ENCODE results near the gene ZNF804A.
"Not testable (repeated sequence)": the region's sequence is repeated elsewhere in the genome, so short reads cannot be mapped to it uniquely, and the experiment has no call there.

ZNF804A gene

DNA sequence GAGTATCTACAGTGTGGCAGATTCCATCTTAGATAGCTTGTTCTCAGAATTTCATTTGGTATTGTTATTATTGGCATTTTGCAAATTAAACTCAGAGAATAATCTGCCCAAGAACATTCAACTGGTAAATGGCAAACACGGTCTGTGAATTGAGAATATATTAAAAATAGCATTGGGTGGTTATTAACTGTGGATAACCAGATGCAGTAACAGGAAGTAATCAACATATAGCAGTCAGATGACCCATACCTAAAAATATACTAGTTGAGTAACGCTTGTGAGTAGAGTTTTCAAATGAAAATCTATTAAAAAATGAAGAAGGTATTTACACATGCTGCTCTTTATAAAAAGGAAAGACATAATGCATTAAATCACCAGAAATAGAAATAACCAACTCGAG lies 129.5 kb downstream of the ZNF804A start:
- DNase-seq (ENCODE audit: low spot score), result no peak

DNA sequence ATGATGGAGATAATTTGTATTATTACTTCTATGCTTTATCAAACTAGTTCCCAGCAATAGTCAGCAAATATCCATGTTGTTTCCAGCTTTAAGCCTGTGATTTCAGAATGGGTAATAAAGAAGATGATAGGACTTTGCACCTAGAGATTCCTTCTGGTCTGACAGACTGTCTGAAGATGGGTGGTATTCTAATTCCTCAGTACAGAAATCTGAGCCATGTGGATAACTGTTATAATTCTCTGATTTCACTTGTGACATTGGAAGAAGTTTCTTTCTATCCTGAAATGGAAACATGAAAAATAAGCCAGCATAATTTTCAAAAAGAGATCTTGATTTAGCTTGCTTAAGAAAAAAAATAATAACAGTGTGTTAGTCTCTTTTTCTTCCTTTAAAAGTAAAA lies 130.1 kb downstream of the ZNF804A start:
- no peak for DNase-seq (ENCODE audit: low spot score)

DNA sequence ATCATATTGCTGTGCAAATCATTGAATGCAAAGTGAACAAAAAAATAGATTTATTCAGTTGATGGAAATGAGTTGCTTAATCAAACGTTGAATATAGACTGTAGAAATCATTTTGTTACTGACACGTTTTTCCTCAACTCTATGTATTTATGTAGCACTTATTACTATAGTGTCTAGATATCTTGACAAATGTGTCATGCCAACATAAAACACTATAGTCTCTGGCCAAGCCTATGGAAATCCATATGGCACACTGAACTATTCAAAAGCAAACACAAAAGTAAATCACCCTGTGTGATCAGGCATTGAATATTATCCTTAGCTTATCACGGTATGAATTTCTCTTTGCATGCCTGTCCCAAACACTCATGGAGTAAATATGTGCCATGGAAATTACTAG lies 131.3 kb downstream of the ZNF804A start:
- no peak for DNase-seq (ENCODE audit: low spot score)

DNA sequence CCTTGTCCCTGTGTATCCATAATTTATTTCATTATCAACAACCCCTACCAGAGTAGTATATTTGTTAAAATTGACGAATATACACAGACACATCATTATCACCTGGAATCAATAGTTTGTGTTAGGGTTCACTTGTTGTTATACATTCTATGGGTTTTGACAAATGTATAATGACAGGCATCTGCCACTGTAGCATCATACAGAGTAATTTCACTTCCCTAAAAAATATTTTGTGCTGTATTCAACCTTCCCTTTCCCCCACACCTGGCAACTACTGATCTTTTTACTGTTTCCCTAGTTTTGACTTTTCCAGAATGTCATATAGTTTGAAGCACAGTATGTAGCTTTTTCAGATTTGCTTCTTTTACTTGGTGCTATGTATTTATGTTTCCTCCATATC lies 132.0 kb downstream of the ZNF804A start:
- DNase-seq (ENCODE audit: low spot score), result no peak

DNA sequence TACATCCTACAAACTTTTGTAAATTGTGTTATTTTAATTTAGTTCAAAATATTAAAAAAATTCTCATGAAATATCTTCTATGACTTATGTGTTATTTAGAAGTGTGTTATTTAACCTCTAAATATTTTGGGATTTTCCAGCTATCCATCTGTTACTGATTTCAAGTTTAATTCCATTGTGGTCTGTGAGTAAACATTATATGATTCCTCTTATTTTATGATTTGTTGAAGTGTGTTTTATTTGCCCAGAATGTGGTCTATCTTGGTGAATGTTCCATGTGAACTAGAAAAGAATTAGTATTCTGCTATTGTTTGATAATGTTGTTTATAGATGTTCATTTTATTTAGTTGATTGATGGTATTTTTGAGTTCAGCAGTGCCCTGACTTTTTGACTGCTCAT lies 136.0 kb downstream of the ZNF804A start:
- DNase-seq (ENCODE audit: low spot score), result no peak

DNA sequence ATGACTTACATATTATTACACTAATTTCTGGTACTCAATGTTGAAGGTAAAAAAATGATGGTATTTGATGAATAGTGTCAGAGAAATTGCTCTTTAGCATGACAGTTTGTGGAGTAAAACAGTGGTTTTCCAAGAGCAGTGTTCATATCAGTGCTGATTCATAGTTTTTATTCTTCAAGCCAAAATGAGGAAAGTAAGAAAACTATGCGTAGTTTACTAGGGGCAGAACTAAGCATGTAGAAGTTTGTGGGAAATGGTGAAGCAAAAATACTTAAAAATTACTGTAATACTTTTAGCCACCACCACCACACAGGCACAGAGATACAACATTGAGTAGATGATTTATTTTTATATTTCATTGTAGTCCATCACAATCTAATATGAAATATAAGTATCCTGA lies 137.3 kb downstream of the ZNF804A start:
- DNase-seq (ENCODE audit: low spot score), result no peak

DNA sequence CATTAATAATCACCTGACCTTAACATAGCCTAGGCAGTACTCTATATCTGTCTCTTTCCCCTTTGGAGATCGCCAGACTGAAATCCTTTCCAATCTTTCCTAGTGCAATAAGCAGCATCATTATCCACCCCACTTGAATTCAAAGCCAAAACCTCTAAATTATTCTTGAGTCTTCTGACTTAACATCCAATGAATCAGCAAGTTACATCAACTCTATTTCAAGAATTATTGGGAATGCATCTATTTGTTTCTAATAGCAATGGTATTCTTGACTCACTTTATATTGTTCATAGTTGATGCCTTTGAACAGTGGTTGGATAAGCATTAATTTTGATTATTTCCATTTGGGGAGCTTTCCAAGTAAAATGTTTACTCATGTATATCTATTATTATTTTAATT lies 144.8 kb downstream of the ZNF804A start:
- no peak for DNase-seq (ENCODE audit: low spot score)

DNA sequence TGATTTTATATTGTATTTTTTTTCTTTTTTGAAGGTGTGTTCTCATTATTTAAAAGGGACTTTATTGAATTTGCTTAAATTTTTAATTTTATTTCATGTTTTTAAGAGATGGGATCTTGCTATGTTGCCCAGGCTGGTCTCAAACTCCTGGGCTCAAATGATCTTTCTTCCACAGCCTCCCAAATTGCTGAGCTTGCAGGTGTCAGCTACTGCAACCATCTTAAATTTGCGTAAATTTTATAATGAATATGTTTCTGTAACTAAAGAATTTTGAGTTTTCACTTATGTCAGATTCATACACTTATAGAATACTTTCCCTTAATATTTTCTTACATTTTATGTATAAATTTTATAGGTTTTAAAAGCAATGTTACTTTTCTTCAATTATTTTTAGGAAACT lies 157.8 kb downstream of the ZNF804A start:
- no peak for DNase-seq (ENCODE audit: low spot score)

DNA sequence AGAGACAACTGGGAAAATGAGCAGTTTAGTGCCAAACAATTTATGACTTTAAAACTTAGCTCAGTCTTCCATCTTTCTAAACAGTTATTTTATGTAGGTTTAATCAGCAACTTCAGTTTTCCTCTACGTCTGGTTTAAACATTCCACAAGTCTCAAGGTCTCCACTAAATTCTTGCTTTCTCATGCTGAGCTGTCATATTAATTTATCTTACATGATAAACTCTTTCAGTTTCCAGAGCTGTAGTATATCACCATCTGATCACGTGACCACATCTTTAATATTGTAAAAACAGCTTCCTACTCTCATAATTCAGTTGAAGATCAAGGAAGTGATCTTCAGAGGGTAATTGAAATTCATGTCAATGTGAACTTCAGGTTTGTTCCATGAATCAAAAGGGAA lies 158.6 kb downstream of the ZNF804A start:
- DNase-seq (ENCODE audit: low spot score), result no peak

DNA sequence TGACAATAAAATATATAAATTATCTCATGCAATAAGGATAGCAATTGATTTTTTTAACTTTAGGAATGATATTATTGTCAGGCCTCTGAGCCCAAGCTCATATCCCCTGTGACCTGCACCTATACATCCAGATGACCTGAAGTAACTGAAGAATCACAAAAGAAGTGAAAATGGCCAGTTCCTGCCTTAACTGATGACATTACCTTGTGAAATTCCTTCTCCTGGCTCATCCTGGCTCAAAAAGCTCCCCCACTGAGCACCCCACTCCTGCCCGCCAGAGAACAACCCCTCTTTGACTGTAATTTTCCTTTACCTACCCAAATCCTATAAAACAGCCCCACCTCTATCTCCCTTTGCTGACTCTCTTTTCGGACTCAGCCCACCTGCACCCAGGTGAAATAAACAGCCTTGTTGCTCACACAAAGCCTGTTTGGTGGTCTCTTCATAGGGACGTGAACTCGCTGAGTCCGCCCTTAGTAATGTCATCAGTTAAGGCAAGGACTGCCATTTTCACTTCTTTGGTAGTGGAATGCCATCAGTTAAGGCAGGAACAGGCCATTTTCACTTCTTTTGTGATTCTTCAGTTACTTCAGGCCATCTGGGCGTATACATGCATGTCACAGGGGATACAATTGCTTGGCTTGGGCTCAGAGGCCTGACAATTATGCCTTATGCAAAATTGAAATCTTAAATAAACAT lies 161.4 kb downstream of the ZNF804A start:
- not testable (repeated sequence) for DNase-seq (ENCODE audit: low spot score)

DNA sequence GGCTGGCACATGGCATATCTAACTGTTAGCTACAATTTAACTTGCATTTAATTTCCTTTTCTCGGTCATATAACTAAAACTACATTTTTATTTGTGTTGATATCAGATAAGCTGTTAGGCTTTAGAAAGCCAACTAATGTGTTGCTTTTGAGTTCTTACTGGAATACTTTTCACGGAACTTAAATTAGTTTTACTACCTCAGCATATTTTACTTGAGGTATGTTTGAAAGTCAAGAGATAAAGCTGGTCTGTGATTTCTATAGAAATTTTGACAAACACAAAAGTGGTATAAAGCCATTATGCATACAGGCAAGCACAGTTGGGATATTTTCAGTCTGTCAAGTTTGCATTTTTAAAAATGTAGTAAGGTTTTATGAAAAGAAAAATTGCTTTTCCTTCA lies 162.6 kb downstream of the ZNF804A start:
- DNase-seq (ENCODE audit: low spot score), result no peak

DNA sequence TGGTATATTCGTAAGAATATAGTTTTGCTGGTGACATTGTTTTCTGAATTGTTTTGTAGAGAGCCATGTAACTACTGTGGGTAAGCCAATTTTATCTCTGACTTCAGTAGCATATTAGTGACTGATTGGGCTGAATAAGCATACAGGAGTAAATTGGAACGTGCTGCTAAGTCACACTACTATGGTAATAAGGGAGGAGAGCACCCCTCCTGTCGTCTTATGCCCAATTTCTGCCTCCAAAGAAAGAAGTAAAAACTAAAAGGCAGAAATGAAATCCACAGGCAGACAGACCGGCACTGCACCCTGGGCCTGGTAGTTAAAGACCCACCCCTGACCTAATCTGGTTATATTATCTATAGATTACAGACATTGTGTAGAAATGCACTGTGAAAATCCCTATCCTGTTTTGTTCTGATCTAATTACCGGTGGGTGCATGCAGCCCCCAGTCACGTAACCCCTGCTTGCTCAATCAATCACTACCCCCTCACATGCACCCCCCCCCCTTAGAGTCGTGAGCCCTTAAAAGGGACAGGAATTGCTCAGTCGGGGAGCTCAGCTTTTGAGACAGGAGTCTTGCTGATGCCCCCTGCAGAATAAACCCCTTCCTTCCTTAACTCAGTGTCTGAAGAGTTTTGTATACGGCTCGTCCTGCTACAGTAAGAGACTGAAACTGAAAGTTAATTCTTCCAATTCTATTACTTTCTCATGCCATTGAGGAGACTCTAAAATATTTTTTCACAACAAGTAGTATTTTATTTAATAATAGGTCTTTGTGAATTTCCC lies 167.0 kb downstream of the ZNF804A start:
- no peak for DNase-seq (ENCODE audit: low spot score)

DNA sequence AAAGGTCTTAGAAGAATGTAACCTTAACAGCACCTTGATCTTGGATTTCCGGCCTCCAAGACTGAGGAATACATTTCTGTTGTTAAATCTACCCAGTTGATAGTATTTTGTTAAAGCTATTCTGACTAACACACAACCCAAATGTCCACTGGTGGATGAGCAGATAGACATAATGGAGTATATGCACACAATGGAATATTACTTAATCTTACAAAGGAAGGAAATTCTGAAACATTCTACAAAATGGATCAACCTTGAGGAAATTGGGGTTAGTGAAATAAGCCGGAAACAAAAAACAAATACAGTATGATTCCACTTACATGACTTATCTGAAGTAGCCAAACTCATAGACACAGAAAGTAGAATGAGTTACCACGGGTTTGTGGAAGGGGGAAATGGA lies 168.7 kb downstream of the ZNF804A start:
- no peak for DNase-seq (ENCODE audit: low spot score)

DNA sequence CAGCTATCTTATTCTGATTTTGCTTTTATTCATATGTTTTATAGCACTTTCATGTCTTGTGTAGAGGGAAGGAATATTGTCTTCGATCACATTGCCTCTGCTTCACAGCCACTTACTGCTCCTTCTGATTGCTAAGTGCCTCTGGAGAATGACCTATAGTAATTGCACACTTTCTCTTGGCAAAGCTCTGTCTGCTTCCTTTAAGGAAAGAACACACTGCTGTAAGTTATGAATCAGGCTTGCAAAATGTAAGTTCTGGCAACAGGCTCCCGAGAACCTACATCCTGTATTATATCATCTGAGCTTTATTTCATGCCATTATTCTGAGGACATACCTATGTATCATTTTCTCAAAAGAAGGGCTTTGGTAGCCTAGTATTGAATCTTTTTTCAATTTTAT lies 170.7 kb downstream of the ZNF804A start:
- DNase-seq (ENCODE audit: low spot score), result no peak

DNA sequence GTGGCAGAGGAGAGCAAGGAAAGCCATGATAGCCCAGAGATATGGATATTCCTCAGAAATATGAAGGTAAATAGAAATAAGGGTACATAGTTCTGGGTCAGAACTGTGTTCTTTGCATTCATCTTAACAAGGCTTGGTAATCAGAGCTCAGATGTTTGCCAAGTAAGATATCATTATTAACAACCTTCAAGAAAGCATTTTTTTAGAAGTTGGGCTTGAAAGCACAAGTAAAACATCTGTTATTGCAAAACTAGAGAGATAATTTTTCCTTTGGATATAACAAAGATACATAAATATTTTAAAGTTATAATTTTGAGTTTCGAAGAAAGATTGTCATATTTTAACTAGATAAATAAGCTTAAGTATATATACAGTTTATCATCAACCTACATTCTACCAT lies 171.4 kb downstream of the ZNF804A start:
- no peak for DNase-seq (ENCODE audit: low spot score)

DNA sequence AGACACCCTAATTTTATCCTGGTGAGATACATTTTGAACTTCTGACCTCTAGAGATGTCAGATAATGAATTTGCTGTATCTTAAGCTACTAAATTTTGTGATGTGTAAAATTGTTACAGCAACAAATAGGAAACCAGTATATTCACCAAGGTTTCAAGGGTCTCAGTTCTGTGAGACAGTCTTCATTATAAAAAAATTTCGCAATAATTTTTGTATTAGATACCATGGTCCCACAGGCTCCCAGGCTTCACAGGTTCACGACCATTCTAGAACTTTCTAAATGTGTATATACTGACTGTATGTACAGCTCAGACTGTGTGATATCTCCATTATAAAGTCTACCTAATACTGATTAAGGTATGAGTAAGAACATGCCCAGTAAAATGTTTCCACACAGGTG lies 181.4 kb downstream of the ZNF804A start:
- no peak for DNase-seq (ENCODE audit: low spot score)

DNA sequence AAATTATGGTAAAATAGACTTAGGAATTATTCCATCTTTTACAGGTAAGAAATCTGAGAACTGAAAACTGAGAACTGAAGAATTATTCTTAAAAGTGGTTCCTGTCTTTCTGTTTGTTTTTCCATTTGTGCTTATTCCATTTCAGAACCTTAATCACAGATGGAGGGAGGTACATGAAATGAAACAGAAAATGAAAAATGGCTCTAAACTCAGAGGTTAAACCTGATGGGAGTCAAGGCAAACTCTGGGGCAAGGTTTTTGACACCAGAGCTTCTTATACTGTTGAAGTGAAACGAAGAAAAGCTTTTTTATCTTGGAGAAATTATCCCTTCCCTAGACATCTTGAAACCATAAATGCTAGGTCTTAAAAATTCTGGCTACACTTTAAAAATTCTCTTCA lies 182.1 kb downstream of the ZNF804A start:
- no peak for DNase-seq (ENCODE audit: low spot score)

DNA sequence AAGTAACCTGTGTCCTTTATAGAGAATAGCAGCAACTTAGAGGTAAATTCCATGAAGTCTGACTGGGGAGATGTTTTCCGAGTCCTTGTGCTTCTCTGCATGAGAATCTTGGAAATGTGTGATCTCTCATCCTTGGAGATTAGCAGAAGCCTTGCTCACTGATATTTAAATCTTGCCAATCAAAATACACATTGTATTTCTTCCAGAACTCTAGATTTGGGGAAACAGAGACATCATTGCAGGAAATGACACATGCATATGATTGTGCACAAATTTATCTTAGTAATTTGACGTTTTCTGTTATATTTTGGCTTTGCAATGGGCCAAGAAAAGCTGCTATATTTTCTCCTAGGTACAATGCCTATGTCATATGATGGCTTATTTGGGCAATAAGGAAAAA lies 182.6 kb downstream of the ZNF804A start:
- DNase-seq (ENCODE audit: low spot score), result no peak

DNA sequence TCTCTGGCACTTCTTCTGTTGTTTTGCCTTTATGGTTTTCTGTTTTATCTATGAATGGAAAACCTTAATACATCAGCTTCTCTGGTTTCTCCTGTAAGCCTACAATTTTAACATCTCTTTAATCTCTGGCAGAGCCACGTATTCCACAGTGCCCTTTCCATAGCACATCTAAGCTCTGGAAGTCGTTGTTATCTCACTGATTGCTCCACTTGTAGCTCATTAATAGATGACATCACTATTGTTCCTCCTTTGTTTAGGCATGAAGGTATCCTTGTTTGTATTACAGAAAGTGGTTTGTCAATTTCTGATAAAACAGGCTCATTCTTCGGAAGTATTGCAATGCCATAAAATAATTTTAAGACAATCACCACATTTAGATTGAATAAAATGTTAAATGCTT lies 185.2 kb downstream of the ZNF804A start:
- no peak for DNase-seq (ENCODE audit: low spot score)

DNA sequence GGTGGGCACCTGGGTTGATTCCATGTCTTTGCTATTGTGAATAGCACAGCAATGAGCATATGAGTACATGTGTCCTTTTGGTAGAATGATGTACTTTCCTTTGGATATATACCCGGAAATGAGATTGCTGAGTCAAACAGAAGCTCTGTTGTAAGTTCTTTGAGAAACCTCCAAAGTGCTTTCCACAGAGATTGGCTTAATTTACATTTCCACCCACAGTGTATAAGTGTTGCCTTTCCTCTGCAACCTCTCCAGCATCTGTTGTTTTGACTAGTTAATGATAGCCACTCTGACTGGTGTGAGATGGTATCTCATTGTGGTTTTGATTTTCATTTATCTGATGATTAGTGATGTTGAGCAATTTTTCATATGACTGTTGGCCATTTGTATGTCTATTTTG lies 194.8 kb downstream of the ZNF804A start:
- DNase-seq (ENCODE audit: low spot score), result no peak

DNA sequence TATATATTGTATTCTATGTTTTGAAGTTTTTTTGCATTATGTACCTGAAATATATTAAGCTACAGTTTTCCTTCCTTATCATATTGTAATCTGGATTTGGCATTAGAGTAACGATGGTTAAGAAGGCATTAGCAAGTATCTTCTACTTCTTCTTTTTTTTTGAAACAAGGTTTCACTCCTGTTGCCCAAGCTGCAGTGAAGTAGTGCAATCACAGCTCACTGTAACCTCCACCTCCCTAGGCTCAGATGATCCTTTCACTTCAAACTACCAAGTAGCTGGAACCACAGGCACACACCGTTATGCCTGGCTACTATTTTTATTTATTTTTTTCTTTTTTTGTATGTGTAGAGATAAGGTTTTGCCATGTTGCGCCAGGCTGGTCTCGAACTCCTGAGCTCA lies 201.1 kb downstream of the ZNF804A start:
- no peak for DNase-seq (ENCODE audit: low spot score)

DNA sequence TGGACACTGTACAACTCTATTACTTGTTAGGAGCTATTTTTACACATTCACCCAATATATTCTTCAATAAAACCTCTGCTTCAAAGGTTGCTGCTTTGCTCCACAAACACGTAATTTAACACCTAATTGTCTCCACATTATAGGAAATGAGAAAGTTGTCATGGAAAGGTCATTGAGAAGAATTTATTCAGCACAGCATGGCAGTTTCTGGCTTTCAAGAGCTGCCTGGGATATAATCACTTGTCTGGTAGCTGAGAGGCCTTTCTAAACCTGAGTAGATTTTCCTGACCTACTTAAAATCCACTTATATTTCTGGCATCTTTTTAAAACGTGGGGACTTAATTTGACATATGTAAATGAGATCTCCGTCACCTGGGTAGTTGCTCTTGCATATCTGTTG lies 216.1 kb downstream of the ZNF804A start:
- no peak for DNase-seq (ENCODE audit: low spot score)

DNA sequence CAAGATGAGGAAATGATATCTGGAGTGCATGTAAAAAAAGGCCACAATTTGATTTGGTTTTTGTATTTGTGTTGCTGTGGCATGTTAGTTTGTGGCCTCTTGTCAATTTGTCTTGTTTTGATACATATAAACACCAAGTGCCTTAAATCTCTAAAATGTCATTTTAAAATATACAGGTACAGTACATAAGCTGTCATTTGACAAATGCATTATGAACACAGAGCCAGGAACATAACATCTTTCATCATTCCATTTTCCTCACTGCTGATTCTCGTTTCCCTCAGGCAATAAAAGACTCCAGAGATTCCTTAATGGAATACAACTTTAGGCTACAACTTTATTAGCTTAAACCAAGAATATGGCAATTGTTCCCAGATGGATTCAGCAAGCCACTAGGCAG lies 217.5 kb downstream of the ZNF804A start:
- no peak for DNase-seq (ENCODE audit: low spot score)

DNA sequence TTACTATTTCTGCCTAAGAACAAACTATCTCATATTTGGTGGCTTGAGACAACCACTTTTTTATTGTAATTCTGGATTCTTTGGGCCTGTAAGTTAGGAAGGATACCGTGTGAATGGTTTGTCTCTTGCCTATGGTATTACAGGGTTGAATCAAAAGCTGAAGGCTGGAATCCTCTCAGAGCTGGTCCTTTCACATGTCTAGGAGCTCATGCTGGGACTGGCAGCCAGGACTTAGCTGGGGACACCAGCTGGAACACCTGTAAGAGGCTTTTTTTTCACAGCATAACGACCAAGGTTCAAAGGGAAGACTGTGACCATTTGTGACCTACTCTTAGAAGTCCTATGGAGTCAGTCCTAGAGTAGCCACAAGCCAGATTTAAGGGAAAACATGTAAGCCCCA lies 226.3 kb downstream of the ZNF804A start:
- DNase-seq (ENCODE audit: low spot score), result no peak

All from AG08395 (cell line).